HepG2 (cell line): Measurements from ENCODE around the gene EGR4.

Experiments used
- CC2D1A ChIP-seq: sonication (generic); formaldehyde crosslinking; IDR thresholded peaks from 2 replicates; pipeline ENCODE4 v1.8.1; 2023; ENCODE audit warnings: mild to moderate bottlenecking, missing genetic modification reagents
- CTCF ChIP-seq: sonication (generic); formaldehyde crosslinking; IDR thresholded peaks from 2 replicates; pipeline ENCODE4 v1.5.0; 2020; ENCODE audit warnings: mild to moderate bottlenecking, missing genetic modification reagents, moderate library complexity
- EHMT2 ChIP-seq: fragments of 200-600 bp; sonication (generic); IDR thresholded peaks from 2 replicates; pipeline ENCODE4 v1.7.0; 2017; ENCODE audit warnings: antibody characterized with exemption, low read depth, low read length, borderline replicate concordance
- EP300 ChIP-seq, 3 experiments: sonication (generic) in 1 of 3; formaldehyde crosslinking in 1 of 3; IDR thresholded peaks; 2 replicates each; pipeline versions ENCODE4 v1.5.1 to v1.6.1; 2011 to 2020; ENCODE audit warnings: low read depth in 2 of 3, low read length in 2 of 3, borderline replicate concordance in 1 of 3, improper control_type of control experiment in 1 of 3, mild to moderate bottlenecking in 1 of 3, missing genetic modification reagents in 1 of 3, moderate library complexity in 1 of 3
- HCFC1 ChIP-seq: fragments of 150-350 bp; IDR thresholded peaks from 2 replicates; pipeline ENCODE4 v1.6.1; 2014; ENCODE audit warnings: low read depth, low read length
- KDM6A ChIP-seq: IDR thresholded peaks from 2 replicates; pipeline ENCODE4 v1.6.1; 2016; ENCODE audit warnings: low read depth
- NFE2L2 ChIP-seq: fragments of 150-350 bp; IDR thresholded peaks from 2 replicates; pipeline ENCODE4 v1.6.1; 2014; ENCODE audit warnings: low read length
- POLR2A ChIP-seq, 2 experiments: IDR thresholded peaks; 2 replicates each; pipeline ENCODE4 v1.6.1; 2011; ENCODE audit warnings: low read depth in 2 of 2, low read length in 2 of 2, mild to moderate bottlenecking in 1 of 2, moderate library complexity in 1 of 2; ENCODE audit not compliant: insufficient read depth in 1 of 2
- TF ChIP-seq, protein P1 (sequence below): sonication (generic); formaldehyde crosslinking; IDR thresholded peaks from 2 replicates; pipeline ENCODE4 v1.5.0; 2020; ENCODE audit warnings: missing genetic modification reagents, mild to moderate bottlenecking, borderline replicate concordance

- TF ChIP-seq CC2D1A (CRISPR knock-in tag), result no peak
- no peak for TF ChIP-seq EP300 (IDR thresholded peaks at IDR 0.05; ENCODE audit: low read depth in 2 of 2, low read length in 2 of 2)
- TF ChIP-seq EP300 (CRISPR knock-in tag; IDR thresholded peaks at IDR 0.05; ENCODE audit: borderline replicate concordance), result no peak
- TF ChIP-seq POLR2A (IDR thresholded peaks at IDR 0.05; ENCODE audit: insufficient read depth in 1 of 2, low read depth in 2 of 2, low read length in 2 of 2), result no peak
- TF ChIP-seq, protein P1, sequence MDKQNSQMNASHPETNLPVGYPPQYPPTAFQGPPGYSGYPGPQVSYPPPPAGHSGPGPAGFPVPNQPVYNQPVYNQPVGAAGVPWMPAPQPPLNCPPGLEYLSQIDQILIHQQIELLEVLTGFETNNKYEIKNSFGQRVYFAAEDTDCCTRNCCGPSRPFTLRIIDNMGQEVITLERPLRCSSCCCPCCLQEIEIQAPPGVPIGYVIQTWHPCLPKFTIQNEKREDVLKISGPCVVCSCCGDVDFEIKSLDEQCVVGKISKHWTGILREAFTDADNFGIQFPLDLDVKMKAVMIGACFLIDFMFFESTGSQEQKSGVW (CRISPR knock-in tag), result no peak
- no peak for TF ChIP-seq CTCF (CRISPR knock-in tag)
- no peak for TF ChIP-seq NFE2L2
- no peak for TF ChIP-seq EHMT2
- no peak for TF ChIP-seq KDM6A (CRISPR knock-in tag)
- no peak for TF ChIP-seq HCFC1
Observed at GRCh38 chr2:73252238-73253027, 40.9 kb downstream of the EGR4 start.
